PC-3 (cell line): Measurements from ENCODE around the gene PCSK2.

ENCODE experiments used
- EZH2 ChIP-seq: fragments of 300-600 bp; sonication (generic); IDR thresholded peaks from one replicate; pipeline ENCODE4 v1.6.1; 2017; ENCODE audit warnings: antibody characterized with exemption, mild to moderate bottlenecking, low read length; ENCODE audit not compliant: unreplicated experiment
- EZH2phosphoT487 ChIP-seq: fragments of 300-600 bp; sonication (generic); IDR thresholded peaks from 2 replicates; pipeline ENCODE4 v1.6.1; 2018; ENCODE audit warnings: mild to moderate bottlenecking, antibody characterized with exemption, low read length, borderline replicate concordance
- TF ChIP-seq, protein P1 (sequence below): fragments of 300-600 bp; sonication (generic); conservative IDR thresholded peaks from 2 replicates; pipeline ENCODE4 v1.5.1; 2017; ENCODE audit warnings: antibody characterized with exemption, low read depth, mild to moderate bottlenecking, low read length

DNA sequence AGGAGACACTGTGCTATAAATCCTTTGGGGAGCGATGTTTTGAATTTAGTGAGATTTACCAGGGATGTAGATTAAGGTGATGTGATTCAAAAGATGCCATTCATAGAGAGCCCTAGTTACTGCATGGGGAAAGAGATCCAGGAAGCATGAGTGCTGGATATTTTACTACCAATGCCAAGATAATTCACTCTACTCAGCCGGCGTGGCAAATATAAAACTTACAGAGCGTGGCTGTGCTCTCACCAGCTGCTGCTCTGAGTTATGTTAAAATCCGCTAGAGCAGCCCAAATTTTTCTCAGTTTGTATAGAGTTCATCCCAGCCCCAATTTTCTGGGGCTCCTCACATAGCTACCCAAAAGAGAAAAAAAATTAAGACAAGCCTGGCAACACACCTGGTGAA, 255.7 kb downstream of the PCSK2 start:
- TF ChIP-seq, protein P1, sequence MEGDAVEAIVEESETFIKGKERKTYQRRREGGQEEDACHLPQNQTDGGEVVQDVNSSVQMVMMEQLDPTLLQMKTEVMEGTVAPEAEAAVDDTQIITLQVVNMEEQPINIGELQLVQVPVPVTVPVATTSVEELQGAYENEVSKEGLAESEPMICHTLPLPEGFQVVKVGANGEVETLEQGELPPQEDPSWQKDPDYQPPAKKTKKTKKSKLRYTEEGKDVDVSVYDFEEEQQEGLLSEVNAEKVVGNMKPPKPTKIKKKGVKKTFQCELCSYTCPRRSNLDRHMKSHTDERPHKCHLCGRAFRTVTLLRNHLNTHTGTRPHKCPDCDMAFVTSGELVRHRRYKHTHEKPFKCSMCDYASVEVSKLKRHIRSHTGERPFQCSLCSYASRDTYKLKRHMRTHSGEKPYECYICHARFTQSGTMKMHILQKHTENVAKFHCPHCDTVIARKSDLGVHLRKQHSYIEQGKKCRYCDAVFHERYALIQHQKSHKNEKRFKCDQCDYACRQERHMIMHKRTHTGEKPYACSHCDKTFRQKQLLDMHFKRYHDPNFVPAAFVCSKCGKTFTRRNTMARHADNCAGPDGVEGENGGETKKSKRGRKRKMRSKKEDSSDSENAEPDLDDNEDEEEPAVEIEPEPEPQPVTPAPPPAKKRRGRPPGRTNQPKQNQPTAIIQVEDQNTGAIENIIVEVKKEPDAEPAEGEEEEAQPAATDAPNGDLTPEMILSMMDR, result no peak
- TF ChIP-seq EZH2 (no peak), EZH2phosphoT487 (no peak)
